ENCODE measurements around the gene TSPAN11.

- TF ChIP-seq POLR2A (IDR thresholded peaks at IDR 0.05; ENCODE audit: low read length) (no peak), GATA1 (IDR thresholded peaks at IDR 0.05; ENCODE audit: low read depth, low read length) (no peak)
Observed at GRCh38 chr12:30945443-30946164, 19.1 kb downstream of the TSPAN11 start.
